Measurements from ENCODE around the gene ZDHHC22. TPM values are rescaled to one million over a fixed set of nuclear protein-coding genes. Genes with fewer than 3 reads are reported as not detected.

The ZDHHC22 gene
- total RNA-seq, 3 donors from 2014 or later: 1.7 TPM; not detected in 2

DNA sequence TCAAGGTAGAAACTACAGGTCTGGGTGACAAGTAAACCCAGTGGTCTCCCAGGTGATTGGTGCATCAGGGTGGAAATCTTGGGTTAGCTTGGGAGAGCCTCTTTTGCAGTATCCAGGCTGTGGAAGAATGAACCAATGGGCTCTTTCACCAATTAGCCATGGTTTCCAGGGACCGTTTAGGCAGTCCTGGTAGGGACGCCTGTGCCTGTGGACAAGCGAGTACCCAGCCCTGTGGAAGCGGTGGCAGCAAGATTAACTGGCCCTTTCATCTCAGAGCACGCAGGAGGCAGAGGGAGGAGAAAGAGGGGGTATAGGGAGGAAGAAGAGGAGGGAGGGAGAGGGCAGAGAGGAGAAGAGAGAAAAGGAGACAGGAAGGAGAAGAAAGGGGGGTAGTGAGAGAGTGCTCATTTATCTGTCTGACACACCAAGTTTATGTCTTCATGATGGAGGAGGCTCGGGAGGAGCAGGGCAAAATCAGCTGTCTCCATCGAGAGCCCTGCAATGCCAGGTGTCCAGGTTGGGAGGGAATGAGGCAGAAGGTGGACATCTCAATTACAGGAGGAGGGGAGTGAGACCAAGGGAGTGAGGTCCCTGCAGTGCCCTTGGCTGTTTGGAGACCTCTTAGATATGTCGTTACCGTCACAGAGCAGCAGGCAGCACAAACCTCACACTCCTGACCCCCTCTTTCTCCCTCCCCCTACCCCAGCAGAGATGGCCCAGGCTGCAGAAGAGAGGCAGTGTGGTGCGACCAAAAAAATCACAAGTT is 4.6 kb upstream of the ZDHHC22 start:
- TF ChIP-seq, protein P1, sequence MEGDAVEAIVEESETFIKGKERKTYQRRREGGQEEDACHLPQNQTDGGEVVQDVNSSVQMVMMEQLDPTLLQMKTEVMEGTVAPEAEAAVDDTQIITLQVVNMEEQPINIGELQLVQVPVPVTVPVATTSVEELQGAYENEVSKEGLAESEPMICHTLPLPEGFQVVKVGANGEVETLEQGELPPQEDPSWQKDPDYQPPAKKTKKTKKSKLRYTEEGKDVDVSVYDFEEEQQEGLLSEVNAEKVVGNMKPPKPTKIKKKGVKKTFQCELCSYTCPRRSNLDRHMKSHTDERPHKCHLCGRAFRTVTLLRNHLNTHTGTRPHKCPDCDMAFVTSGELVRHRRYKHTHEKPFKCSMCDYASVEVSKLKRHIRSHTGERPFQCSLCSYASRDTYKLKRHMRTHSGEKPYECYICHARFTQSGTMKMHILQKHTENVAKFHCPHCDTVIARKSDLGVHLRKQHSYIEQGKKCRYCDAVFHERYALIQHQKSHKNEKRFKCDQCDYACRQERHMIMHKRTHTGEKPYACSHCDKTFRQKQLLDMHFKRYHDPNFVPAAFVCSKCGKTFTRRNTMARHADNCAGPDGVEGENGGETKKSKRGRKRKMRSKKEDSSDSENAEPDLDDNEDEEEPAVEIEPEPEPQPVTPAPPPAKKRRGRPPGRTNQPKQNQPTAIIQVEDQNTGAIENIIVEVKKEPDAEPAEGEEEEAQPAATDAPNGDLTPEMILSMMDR (IDR thresholded peaks at IDR 0.05): no peak
- no peak for ATAC-seq
- Histone ChIP-seq H3K36me3 (ENCODE audit: low read depth) (no peaks in the 10 kb centered on the region), H3K9me3 (no peaks in the 10 kb centered on the region), H3K4me1 (ENCODE audit: low read depth) (peaks cover 5% of the 10 kb centered on the region), H3K4me3 (no peak overlapping the region)
- intact Hi-C loops (cut with DNase I, micrococcal nuclease): no loop called here
- DNase-seq: no peak

DNA sequence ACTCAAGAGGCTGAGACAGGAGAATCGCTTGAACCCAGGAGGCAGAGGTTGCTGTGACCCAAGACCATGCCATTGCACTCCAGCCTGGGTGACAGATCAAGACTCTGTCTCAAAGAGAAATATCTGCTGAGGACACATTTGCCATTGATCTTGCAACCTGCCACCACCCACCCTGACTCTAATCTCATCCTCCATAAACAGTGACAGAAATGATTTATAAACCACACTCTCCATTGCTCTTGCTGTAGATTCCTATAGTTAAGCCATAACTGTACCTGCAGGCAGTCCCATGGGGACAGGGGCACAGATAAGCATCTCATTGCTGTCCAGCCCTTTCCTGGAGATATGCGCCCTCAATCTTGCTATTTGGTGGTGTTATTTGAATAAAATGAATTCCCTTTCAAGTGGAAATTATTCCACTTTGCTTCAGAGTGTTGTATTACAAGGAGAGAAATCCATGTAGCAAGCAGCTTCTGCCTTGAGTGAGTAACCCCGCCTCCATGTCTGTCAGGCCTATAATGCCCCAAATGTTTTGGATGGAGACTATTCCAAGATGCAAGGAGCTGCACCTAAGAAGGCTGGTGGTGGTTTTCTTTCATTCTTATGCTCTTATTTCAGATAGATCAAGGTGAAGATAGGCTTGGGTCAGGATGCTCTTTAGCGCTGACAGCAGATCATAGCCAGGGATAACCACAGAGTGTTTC is 3.0 kb upstream of the ZDHHC22 start:
- intact Hi-C loops (cut with DNase I, micrococcal nuclease): no loop called here
- Histone ChIP-seq H3K4me3 (no peak overlapping the region), H3K36me3 (ENCODE audit: low read depth) (no peaks in the 10 kb centered on the region), H3K4me1 (ENCODE audit: low read depth) (peaks cover 5% of the 10 kb centered on the region), H3K9me3 (no peaks in the 10 kb centered on the region)
- TF ChIP-seq, protein P1 (IDR thresholded peaks at IDR 0.05): no peak
- ATAC-seq (no peak), DNase-seq (no peak)

DNA sequence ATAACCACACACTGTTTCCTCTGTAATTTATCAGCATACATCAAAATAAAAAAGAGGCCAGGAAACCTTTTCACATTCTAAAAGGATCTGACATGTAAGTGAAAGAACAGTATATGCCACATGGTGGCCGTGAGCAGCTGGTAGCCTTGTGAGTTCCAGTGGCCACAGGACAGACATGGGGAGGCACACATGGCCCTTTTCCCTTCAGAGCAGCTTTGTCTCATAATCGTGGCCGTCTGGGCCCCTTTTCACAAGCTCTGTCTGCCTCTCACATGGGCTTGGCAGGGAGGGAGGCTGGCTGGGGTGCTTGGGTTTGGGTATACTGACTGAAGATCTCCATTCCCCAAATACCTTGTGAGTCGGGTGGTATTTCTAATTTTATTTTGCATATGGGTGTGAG is 1.5 kb upstream of the ZDHHC22 start:
- Histone ChIP-seq H3K4me3 (no peak overlapping the region), H3K9me3 (no peaks in the 10 kb centered on the region), H3K4me1 (ENCODE audit: low read depth) (peaks cover 8% of the 10 kb centered on the region), H3K36me3 (ENCODE audit: low read depth) (no peaks in the 10 kb centered on the region)
- TF ChIP-seq, protein P1 (IDR thresholded peaks at IDR 0.05): no peak
- intact Hi-C loops (cut with DNase I, micrococcal nuclease): no loop called here
- ATAC-seq (no peak), DNase-seq (no peak)

DNA sequence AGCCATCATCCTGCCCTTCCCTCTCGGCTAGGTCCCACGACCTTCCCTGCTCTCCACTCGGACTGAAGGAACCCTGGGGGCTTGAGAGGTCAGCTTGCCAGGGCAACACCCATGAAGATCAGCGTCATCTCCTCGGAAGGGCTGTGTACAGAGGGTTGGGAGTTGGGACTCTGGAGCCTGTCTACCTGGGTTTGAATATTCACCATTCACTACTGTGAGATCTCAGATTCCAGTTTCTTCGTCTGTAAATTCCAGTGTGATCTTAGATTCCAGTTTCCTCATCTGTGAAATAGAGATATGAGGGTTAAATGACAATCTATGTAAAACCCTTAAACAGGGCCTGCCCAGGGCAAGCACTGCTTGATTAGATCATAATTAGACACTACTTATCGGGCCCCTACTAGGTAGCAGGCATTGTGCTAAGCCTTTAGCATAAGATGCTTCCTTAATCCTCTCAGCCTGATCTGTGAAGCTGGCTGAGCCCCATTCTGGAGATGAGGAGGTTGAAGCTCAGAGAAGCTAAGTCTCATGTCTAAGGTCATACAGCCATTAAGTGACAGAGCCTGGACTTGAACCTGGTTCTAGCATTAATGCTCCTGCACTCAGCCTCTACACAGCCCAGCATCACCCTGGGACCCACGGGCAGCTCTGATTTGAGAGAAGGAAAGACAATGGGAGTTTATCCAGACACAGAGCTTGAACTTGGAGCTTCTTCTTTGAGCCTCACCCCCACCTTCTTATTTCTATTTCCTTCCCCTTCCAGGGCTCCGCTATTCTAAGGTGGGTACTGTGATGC is 612 bp upstream of the ZDHHC22 start:
- no peak for ATAC-seq
- peaks cover 8% of the 10 kb centered on the region for H3K4me1 ChIP-seq (ENCODE audit: low read depth)
- no peaks in the 10 kb centered on the region for H3K9me3 ChIP-seq
- no peak overlapping the region for H3K4me3 ChIP-seq
- H3K36me3 ChIP-seq (ENCODE audit: low read depth): no peaks in the 10 kb centered on the region
- intact Hi-C loops (cut with DNase I, micrococcal nuclease): no loop called here
- TF ChIP-seq, protein P1 (IDR thresholded peaks at IDR 0.05): no peak
- DNase-seq: no peak

GRCh38 chr14:77140359-77141213 is 1.0 kb downstream of the ZDHHC22 start:
- ATAC-seq (no peak), DNase-seq (no peak)
- Histone ChIP-seq H3K4me1 (ENCODE audit: low read depth) (peaks cover 8% of the 10 kb centered on the region), H3K4me3 (no peak overlapping the region), H3K9me3 (no peaks in the 10 kb centered on the region), H3K36me3 (ENCODE audit: low read depth) (no peaks in the 10 kb centered on the region)
- TF ChIP-seq, protein P1 (IDR thresholded peaks at IDR 0.05): no peak
- intact Hi-C loops (cut with DNase I, micrococcal nuclease): no loop called here
